ENCODE measurements around the gene URB1. TPM values are rescaled to one million over a fixed set of nuclear protein-coding genes. Genes with fewer than 3 reads are reported as not detected.

URB1 gene
- total and polyA plus RNA-seq, 2 of the 8 experiments (the other 6 are each of a cell fraction or from before 2014, with no cell fraction given), result 8.1 to 28.9 TPM

DNA sequence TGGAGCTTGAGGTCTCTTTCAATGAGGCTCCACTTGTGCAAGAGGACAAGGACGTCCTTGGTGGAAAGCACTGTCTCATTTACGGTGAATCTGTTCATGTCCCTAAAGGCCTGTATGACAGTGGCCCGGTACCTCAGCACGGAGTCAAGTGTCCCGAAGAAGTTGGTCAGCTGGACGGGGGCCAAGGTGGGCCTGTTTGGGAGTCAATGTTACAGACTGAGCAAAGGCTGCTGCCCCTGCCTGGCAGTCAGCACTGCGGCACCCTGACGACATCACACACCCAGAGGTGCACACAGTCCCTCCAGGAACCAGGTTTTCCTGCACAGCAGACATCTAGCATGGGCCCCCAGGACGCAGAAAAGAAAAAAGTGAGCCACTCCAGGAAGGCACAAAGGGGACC is 75.1 kb downstream of the URB1 start:
- Histone ChIP-seq H3K4me3 (ENCODE audit: extremely low read depth in 1 of 4, insufficient read depth in 2 of 4, low read depth in 3 of 4, low read length in 4 of 4) (no peak overlapping the region), H4K8ac (ENCODE audit: extremely low read depth, insufficient read depth, low read length) (no peak overlapping the region), H3K23ac (ENCODE audit: insufficient read length) (no peak overlapping the region), H2BK120ac (replicated peaks; ENCODE audit: low read depth, low read length) (no peak overlapping the region), H4K5ac (ENCODE audit: insufficient read length, low read depth, low read length) (no peak overlapping the region), H2BK5ac (ENCODE audit: low read depth, low read length) (no peak overlapping the region), H2BK20ac (ENCODE audit: low read length) (no peak overlapping the region), H2AK5ac (ENCODE audit: low read depth, low read length) (no peak overlapping the region), H3K9me3 (ENCODE audit: insufficient read depth in 2 of 2, low read depth in 1 of 2, low read length in 1 of 2) (no peaks in the 10 kb centered on the region), H3K14ac (ENCODE audit: insufficient read length) (no peak overlapping the region), H3K4ac (replicated peaks; ENCODE audit: insufficient read length, low read depth, low read length) (no peak overlapping the region), H2BK12ac (ENCODE audit: low read depth, low read length) (no peak overlapping the region), H3K9ac (replicated peaks in 1 of 4; ENCODE audit: extremely low read depth in 1 of 4, low read depth in 3 of 4, low read length in 3 of 4) (no peak overlapping the region), H3K18ac (ENCODE audit: extremely low read depth, low read length) (no peak overlapping the region), H4K91ac (replicated peaks; ENCODE audit: insufficient read length, low read length) (no peak overlapping the region), H3K56ac (replicated peaks; ENCODE audit: insufficient read length, low read depth, low read length) (no peak overlapping the region), H3K79me1 (ENCODE audit: low read depth, low read length) (peaks cover 3% of the 10 kb centered on the region; the same call in 1 of the 2 replicates), H3K27ac (ENCODE audit: low read depth, low read length) (no peak overlapping the region), H3K4me1 (replicated peaks in 1 of 4; ENCODE audit: control insufficient read depth in 3 of 4, insufficient read depth in 4 of 4, low read length in 3 of 4) (no peaks in the 10 kb centered on the region), H3K27me3 (replicated peaks in 1 of 4; ENCODE audit: control insufficient read depth in 3 of 4, extremely low read depth in 1 of 4, insufficient read depth in 3 of 4, low read length in 3 of 4) (no peaks in the 10 kb centered on the region), H3K23me2 (ENCODE audit: low read depth, low read length) (no peaks in the 10 kb centered on the region), H4K20me1 (replicated peaks in 1 of 2; ENCODE audit: control insufficient read depth in 1 of 2, insufficient read depth in 2 of 2, low read length in 2 of 2) (peaks cover 0 to 15% of the 10 kb centered on the region in 2 experiments), H2BK15ac (ENCODE audit: low read length) (no peak overlapping the region), H3K4me2 (ENCODE audit: insufficient read depth in 1 of 2, low read depth in 2 of 2, low read length in 2 of 2) (no peak overlapping the region), H2AFZ (ENCODE audit: low read length) (no peak overlapping the region), H3K36me3 (ENCODE audit: control insufficient read depth in 2 of 4, insufficient read depth in 4 of 4, low read length in 3 of 4) (peaks cover 41 to 74% (median 66%) of the 10 kb centered on the region in 4 experiments), H3K79me2 (ENCODE audit: control insufficient read depth in 1 of 2, insufficient read depth in 2 of 2, low read length in 2 of 2) (no peaks in the 10 kb centered on the region)
- POLR2A ChIA-PET (ENCODE audit: partially characterized antibody), result no interaction called here
- CTCF ChIA-PET (ENCODE audit: partially characterized antibody), result interaction anchor here (2.9 kb wide), 1 partner anchor 11 kb away, joined by 13 read pairs; no protein-coding TSS in a partner anchor
- FAIRE-seq (no peak), DNase-seq (ENCODE audit: low read depth in 1 of 2, low spot score in 2 of 2) (no peak)
- 92% methylated on average over 9 of the region's 9 CpGs; no CpG with 5 or more reads in 1 of the 2 experiments for WGBS, 2 experiments (ENCODE audit: extremely low coverage in 1 of 2, insufficient coverage in 1 of 2, insufficient read length in 1 of 2, insufficient replicate concordance in 2 of 2, low coverage in 1 of 2, low lambda C conversion rate in 2 of 2, missing lambda C conversion rate in 1 of 2)
- TF ChIP-seq BRCA1 (IDR thresholded peaks at IDR 0.05; ENCODE audit: low read depth, low read length), result no peak
- no peak for TF ChIP-seq BACH1 (IDR thresholded peaks at IDR 0.05; ENCODE audit: low read length)
- no peak for TF ChIP-seq CBX5 (IDR thresholded peaks at IDR 0.05; ENCODE audit: low read depth, low read length)
- TF ChIP-seq JUND (IDR thresholded peaks at IDR 0.05; ENCODE audit: low read length), result no peak
- TF ChIP-seq CHD1 (IDR thresholded peaks at IDR 0.05; ENCODE audit: low read depth, low read length), result no peak
